ENCODE data around the gene ACTL6A.

GRCh38 chr3:179589143-179589542, 26.4 kb downstream of the ACTL6A start:
- no peak for TF ChIP-seq POLR2A (IDR thresholded peaks at IDR 0.05)
- TF ChIP-seq CTCF (IDR thresholded peaks at IDR 0.05), result no peak
